ENCODE measurements around the gene RAB8B. TPM values are rescaled to one million over a fixed set of nuclear protein-coding genes. Genes with fewer than 3 reads are reported as not detected.
A peak's percentile ranks its signal among the peaks of the same experiment; 100 is the strongest.

RAB8B gene
- total and polyA plus RNA-seq, 9 of the 15 experiments (the other 6 are each of a cell fraction or from before 2014, with no cell fraction given), result 7.8 to 32.1 (median 24.2) TPM

DNA sequence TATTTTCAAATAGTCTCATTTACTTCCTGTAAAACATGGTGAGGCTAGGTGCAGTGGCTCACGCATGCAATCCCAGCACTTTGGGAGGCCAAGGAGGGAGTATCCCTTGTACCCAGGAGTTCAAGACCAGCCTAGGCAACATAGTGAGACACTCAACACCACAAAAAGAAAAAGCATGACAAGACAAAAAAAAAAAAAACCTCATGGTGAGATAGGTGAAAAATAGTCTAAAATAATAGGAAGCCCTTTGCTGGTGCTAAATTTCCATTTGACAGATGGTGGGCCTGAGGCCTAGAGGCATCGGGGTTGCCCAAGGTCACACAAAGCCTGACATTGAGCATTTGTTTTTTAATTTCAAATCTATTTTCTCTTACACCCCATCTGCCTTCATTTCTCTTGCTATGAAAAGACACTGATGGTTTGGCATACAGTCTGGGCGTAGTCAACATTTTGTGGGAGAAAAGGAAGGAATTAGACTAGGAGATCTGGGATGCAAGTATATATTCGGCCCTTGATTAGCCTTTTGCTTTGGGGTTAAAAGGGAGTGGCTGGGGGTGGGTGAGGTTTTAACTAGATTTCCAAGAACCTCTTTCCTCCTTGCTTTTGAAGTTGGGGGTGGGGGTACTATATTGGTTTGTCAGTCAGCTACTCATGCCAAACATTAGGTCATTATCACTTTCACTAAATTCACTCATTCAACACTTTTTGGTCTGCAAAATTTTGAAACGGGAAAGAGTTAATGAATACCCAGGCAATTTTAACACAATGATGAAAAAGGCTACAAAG lies 11.3 kb downstream of the RAB8B start:
- Histone ChIP-seq H3K9ac (ENCODE audit: insufficient read depth in 1 of 2, low read depth in 2 of 2, low read length in 2 of 2) (peak overlapping the region; percentile 55 to 59; a peak in 3 of 4 replicates), H3K4me3 (no peak overlapping the region), H3K4me2 (ENCODE audit: insufficient read depth, low read length) (peak overlapping the region; percentile 64), H3K27me3 (ENCODE audit: control insufficient read depth in 2 of 2, insufficient read depth in 2 of 2, low read length in 2 of 2) (no peaks in the 10 kb centered on the region), H3K9me1 (ENCODE audit: control insufficient read depth, insufficient read depth, low read length) (no peaks in the 10 kb centered on the region), H4K20me1 (replicated peaks; ENCODE audit: control insufficient read depth, insufficient read depth, low read length) (no peaks in the 10 kb centered on the region), H3K36me3 (ENCODE audit: control insufficient read depth, insufficient read depth, low read length) (peaks cover 12% of the 10 kb centered on the region; the same call in 2 of the 3 replicates), H3K9me3 (replicated peaks; ENCODE audit: control insufficient read depth, insufficient read depth, low read depth, low read length) (no peaks in the 10 kb centered on the region), H3K27ac (ENCODE audit: extremely low read depth, low read depth, low read length) (peak overlapping the region; percentile 79), H3K79me2 (ENCODE audit: control insufficient read depth, insufficient read depth, low read length) (peaks cover 92% of the 10 kb centered on the region), H2AFZ (ENCODE audit: low read depth, low read length) (0 out of 2 replicates have a peak overlapping the region, but pooled peaks have one; percentile 21), H3K4me1 (replicated peaks in 1 of 2; ENCODE audit: control insufficient read depth in 2 of 2, insufficient read depth in 2 of 2, low read length in 2 of 2) (peaks cover 14 to 71% of the 10 kb centered on the region in 2 experiments)
- FAIRE-seq (no peak), ATAC-seq (peak; percentile 12; the same call in 1 of the 3 replicates), DNase-seq (ENCODE audit: extremely low read depth in 1 of 4, low spot score in 3 of 4) (peak in 2 of 4 experiments; percentile 53 to 66)
- POLR2A ChIA-PET, result interaction anchor here (0.7 to 1.1 kb wide), 2 partner anchors 10 to 343 kb away, joined by 4 read pairs; no protein-coding TSS in a partner anchor
- WGBS (ENCODE audit: insufficient coverage, low coverage, missing lambda C conversion rate), result 13% methylated on average over 5 of the region's 5 CpGs
- CTCF ChIA-PET (ENCODE audit: low intra/inter-chr PET ratio), result no interaction called here
- BruUV-seq (replicated peaks), result no TSS peak
- in situ Hi-C loops (cut with MboI), result no loop called here
- intact Hi-C loops (cut with micrococcal nuclease), result no loop called here
- TF ChIP-seq GTF2E2 (tag; IDR thresholded peaks at IDR 0.05), result no peak
- no peak for TF ChIP-seq HMG20A (CRISPR knock-in tag; conservative IDR thresholded peaks at IDR 0.05)
- TF ChIP-seq SMARCA4 (IDR thresholded peaks at IDR 0.05), result peak; percentile 43; the same call in 1 of the 2 replicates
- peak; percentile 87 for TF ChIP-seq C11orf30 (IDR thresholded peaks at IDR 0.05; ENCODE audit: low read depth)
- peak; percentile 17; the same call in 1 of the 2 replicates for TF ChIP-seq MYC (IDR thresholded peaks at IDR 0.05; ENCODE audit: low read depth, low read length)
- no peak for TF ChIP-seq MYC (CRISPR knock-in tag; IDR thresholded peaks at IDR 0.05; ENCODE audit: borderline replicate concordance, low read depth)
- TF ChIP-seq STAT5A (IDR thresholded peaks at IDR 0.05; ENCODE audit: borderline replicate concordance, low read length), result 0 out of 2 replicates have a peak, but pooled peaks have one; percentile 19
- TF ChIP-seq, protein P1, sequence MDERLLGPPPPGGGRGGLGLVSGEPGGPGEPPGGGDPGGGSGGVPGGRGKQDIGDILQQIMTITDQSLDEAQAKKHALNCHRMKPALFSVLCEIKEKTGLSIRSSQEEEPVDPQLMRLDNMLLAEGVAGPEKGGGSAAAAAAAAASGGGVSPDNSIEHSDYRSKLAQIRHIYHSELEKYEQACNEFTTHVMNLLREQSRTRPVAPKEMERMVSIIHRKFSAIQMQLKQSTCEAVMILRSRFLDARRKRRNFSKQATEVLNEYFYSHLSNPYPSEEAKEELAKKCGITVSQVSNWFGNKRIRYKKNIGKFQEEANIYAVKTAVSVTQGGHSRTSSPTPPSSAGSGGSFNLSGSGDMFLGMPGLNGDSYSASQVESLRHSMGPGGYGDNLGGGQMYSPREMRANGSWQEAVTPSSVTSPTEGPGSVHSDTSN (CRISPR knock-in tag; IDR thresholded peaks at IDR 0.05; ENCODE audit: low read depth), result no peak
- TF ChIP-seq, protein P1 (tag; conservative IDR thresholded peaks at IDR 0.05; ENCODE audit: low read depth), result peak; percentile 25; the same call in 1 of the 2 replicates
- peak; percentile 18; the same call in 1 of the 2 replicates for TF ChIP-seq SMARCE1 (IDR thresholded peaks at IDR 0.05)
- no peak for TF ChIP-seq BRCA1 (IDR thresholded peaks at IDR 0.05)
- no peak for TF ChIP-seq BRCA1 (CRISPR knock-in tag; IDR thresholded peaks at IDR 0.05)
- TF ChIP-seq HEY1 (CRISPR knock-in tag; IDR thresholded peaks at IDR 0.05; ENCODE audit: borderline replicate concordance), result no peak
- TF ChIP-seq BRD4 (IDR thresholded peaks at IDR 0.05), result 0 out of 2 replicates have a peak, but pooled peaks have one; percentile 24
- TF ChIP-seq, protein P2, sequence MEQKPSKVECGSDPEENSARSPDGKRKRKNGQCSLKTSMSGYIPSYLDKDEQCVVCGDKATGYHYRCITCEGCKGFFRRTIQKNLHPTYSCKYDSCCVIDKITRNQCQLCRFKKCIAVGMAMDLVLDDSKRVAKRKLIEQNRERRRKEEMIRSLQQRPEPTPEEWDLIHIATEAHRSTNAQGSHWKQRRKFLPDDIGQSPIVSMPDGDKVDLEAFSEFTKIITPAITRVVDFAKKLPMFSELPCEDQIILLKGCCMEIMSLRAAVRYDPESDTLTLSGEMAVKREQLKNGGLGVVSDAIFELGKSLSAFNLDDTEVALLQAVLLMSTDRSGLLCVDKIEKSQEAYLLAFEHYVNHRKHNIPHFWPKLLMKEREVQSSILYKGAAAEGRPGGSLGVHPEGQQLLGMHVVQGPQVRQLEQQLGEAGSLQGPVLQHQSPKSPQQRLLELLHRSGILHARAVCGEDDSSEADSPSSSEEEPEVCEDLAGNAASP (IDR thresholded peaks at IDR 0.05), result peak; percentile 16; the same call in 1 of the 2 replicates
- TF ChIP-seq NFE2L1 (tag; IDR thresholded peaks at IDR 0.05; ENCODE audit: borderline replicate concordance, low read depth), result peak; percentile 12; the same call in 1 of the 2 replicates
